ENCODE measurements around the gene CRPPA.
"Not testable (repeated sequence)": the region's sequence is repeated elsewhere in the genome, so short reads cannot be mapped to it uniquely, and the experiment has no call there.

CRPPA gene

GRCh38 chr7:16446508-16446907 is 25.2 kb upstream of the CRPPA start (continued):
- no peak for TF ChIP-seq ZSCAN5A (tag by site-specific recombination; IDR thresholded peaks at IDR 0.05)
- TF ChIP-seq PATZ1 (tag by site-specific recombination; IDR thresholded peaks at IDR 0.05): no peak
- no peak for TF ChIP-seq ZNF211 (tag by site-specific recombination; IDR thresholded peaks at IDR 0.05; ENCODE audit: low read depth)
- TF ChIP-seq ZNF214 (tag by site-specific recombination; IDR thresholded peaks at IDR 0.05; ENCODE audit: borderline replicate concordance): no peak
- TF ChIP-seq ZNF670 (tag by site-specific recombination; IDR thresholded peaks at IDR 0.05; ENCODE audit: low read depth): no peak
- TF ChIP-seq ZNF10 (tag by site-specific recombination; IDR thresholded peaks at IDR 0.05): no peak

- H3K36me3 ChIP-seq (ENCODE audit: control insufficient read depth in 2 of 2, insufficient read depth in 1 of 2, low read length in 2 of 2); H3K4me3 ChIP-seq (ENCODE audit: low read depth, low read length); POLR2A ChIA-PET; H3K4me1 ChIP-seq (ENCODE audit: control insufficient read depth, insufficient read depth, low read length); H3K9me3 ChIP-seq (ENCODE audit: control insufficient read depth, insufficient read depth, low read depth, low read length); H3K27ac ChIP-seq (ENCODE audit: extremely low read depth, low read depth, low read length): not testable (repeated sequence)
- CTCF ChIA-PET: interaction anchor here (1.2 kb wide), 1 partner anchor 11 kb away, joined by 3 read pairs; no protein-coding TSS in a partner anchor
These were observed 22.5 kb upstream of the CRPPA start for GRCh38 chr7:16443871-16444270.

GRCh38 chr7:16438988-16439387 is 17.6 kb upstream of the CRPPA start:
- no peaks in the 10 kb centered on the region for H3K4me1 ChIP-seq (ENCODE audit: control insufficient read depth, insufficient read depth, low read length)
- no peak overlapping the region for H3K4me3 ChIP-seq (ENCODE audit: low read depth, low read length)
- ChIA-PET CTCF (no interaction called here), POLR2A (no interaction called here)
- no peak overlapping the region for H3K27ac ChIP-seq (ENCODE audit: extremely low read depth, low read depth, low read length)
- no peaks in the 10 kb centered on the region for H3K36me3 ChIP-seq (ENCODE audit: control insufficient read depth in 2 of 2, insufficient read depth in 1 of 2, low read length in 2 of 2)
- TF ChIP-seq ZNF747 (tag by site-specific recombination; IDR thresholded peaks at IDR 0.05): no peak
- no peak for TF ChIP-seq ZBTB26 (tag by site-specific recombination; optimal IDR thresholded peaks at IDR 0.05)
- TF ChIP-seq ZNF510 (tag by site-specific recombination; IDR thresholded peaks at IDR 0.05; ENCODE audit: insufficient replicate concordance): no peak
- no peak for TF ChIP-seq ZNF350 (tag by site-specific recombination; IDR thresholded peaks at IDR 0.05)
- TF ChIP-seq ZNF280C (tag by site-specific recombination; IDR thresholded peaks at IDR 0.05): no peak
- no peak for TF ChIP-seq SCRT1 (tag by site-specific recombination; IDR thresholded peaks at IDR 0.05; ENCODE audit: borderline replicate concordance)
- TF ChIP-seq GLIS1 (tag by site-specific recombination; IDR thresholded peaks at IDR 0.05): no peak
- TF ChIP-seq ZNF292 (tag by site-specific recombination; IDR thresholded peaks at IDR 0.05; ENCODE audit: borderline replicate concordance, low read depth): no peak
- TF ChIP-seq EGR2 (tag by site-specific recombination; IDR thresholded peaks at IDR 0.05; ENCODE audit: low read depth): no peak
- TF ChIP-seq ZNF837 (tag by site-specific recombination; IDR thresholded peaks at IDR 0.05): no peak
- no peak for TF ChIP-seq ZNF248 (tag by site-specific recombination; IDR thresholded peaks at IDR 0.05)
- no peak for TF ChIP-seq MZF1 (tag by site-specific recombination; IDR thresholded peaks at IDR 0.05; ENCODE audit: borderline replicate concordance)
- TF ChIP-seq ZNF548 (tag by site-specific recombination; IDR thresholded peaks at IDR 0.05): no peak
- no peak for TF ChIP-seq ZNF184 (tag by site-specific recombination; IDR thresholded peaks at IDR 0.05)
- TF ChIP-seq ZNF473 (tag by site-specific recombination; IDR thresholded peaks at IDR 0.05): no peak
- TF ChIP-seq ZNF645 (tag by site-specific recombination; IDR thresholded peaks at IDR 0.05): no peak
- no peak for TF ChIP-seq ZBTB8A (tag by site-specific recombination; IDR thresholded peaks at IDR 0.05)
- no peak for TF ChIP-seq HIC1 (tag by site-specific recombination; IDR thresholded peaks at IDR 0.05)
- no peaks in the 10 kb centered on the region for H3K9me3 ChIP-seq (ENCODE audit: control insufficient read depth, insufficient read depth, low read depth, low read length)

Measured in HEK293 (cell line).